GM10266 (cell line): ENCODE results near the gene RHO.

Experiments used
- DNase-seq: peaks from one replicate; pipeline ENCODE4 v3.0.0; 2012; ENCODE audit errors: extremely low spot score
- CTCF ChIP-seq: IDR thresholded peaks from 2 replicates; pipeline ENCODE4 v1.5.1; 2012; ENCODE audit warnings: mild to moderate bottlenecking, low read depth; ENCODE audit not compliant: control insufficient read depth, insufficient read depth; ENCODE audit errors: missing control alignments

RHO gene

GRCh38 chr3:129547241-129547640 lies 18.8 kb downstream of the RHO start:
- no peak for DNase-seq
- TF ChIP-seq CTCF: no peak

- TF ChIP-seq CTCF: no peak
Observed at GRCh38 chr3:129548104-129548965, 19.9 kb downstream of the RHO start.

GRCh38 chr3:129549006-129549800 lies 20.8 kb downstream of the RHO start:
- TF ChIP-seq CTCF: no peak
- DNase-seq: no peak

More at GRCh38 chr3:129548104-129548965, 19.9 kb downstream of the RHO start:
- no peak for DNase-seq

- no peak for DNase-seq
- no peak for TF ChIP-seq CTCF
Observed at GRCh38 chr3:129549805-129550204, 21.4 kb downstream of the RHO start.

DNA sequence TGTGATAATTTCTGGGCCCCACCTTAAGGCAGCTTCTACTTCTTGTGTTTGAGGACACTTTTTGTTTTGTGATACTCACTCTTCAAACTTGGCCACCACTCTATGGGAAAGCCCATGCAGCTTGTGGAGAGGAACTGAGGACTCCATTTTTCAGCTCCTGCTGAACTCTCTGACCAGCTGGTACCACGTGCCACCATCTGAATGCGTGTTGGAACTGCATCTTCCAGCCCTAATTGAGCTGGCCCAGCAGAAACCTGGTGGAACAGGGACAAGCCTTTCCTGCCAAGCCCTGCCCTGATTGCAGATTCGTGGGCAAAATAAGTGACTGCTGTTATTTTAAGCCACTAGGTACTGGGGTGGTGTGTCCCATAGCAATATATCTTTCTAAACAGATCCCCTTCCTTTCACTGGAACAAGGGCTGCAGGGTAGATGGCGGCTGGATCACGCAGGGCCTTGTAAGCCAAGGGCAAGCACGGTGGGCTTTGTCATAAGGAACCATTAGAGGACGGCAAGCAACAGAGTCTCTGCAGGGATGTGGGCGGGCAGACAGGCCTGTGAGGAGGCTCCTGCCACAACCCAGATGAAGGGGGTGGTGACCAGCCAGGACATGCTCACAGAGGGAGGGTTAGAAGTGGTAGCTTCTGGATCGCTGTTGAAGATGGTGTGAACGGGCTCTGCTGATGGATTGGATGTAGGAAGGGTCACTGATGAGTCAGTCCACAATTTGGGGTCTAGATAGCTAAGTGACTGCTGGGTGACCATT lies 24.0 kb downstream of the RHO start:
- no peak for TF ChIP-seq CTCF
- DNase-seq: no peak

DNA sequence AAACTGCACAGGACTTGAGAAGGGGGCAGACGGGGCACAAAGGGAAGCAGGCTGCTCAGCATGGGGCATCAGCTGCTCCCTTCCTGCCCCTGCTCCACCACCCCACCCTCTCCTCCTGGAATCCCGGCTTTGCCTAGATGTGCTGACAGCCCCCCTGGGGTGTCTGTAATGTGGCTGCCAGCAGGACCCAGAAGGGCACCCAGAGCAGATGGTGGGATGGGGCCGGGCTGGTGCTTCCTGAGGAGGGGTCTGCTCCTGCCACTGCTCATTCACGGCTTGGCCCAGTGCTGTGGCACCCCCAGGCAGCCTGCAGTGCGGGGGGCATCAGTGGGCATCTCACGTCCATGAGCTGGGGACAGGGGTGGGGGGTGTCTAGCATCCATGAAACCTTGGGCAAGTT lies 24.7 kb downstream of the RHO start:
- TF ChIP-seq CTCF: no peak
- DNase-seq: no peak

- no peak for TF ChIP-seq CTCF
- no peak for DNase-seq
Observed at GRCh38 chr3:129553719-129554118, 25.3 kb downstream of the RHO start.
